Activated T-cell treated with anti-CD3 and anti-CD28 coated beads, Interleukin-2, amount 50 U/mL, for 4 hours (primary cell): ENCODE data around the gene NME7. TPM values are rescaled to one million over a fixed set of nuclear protein-coding genes. Genes with fewer than 3 reads are reported as not detected.
"Not testable (repeated sequence)": the region's sequence is repeated elsewhere in the genome, so short reads cannot be mapped to it uniquely, and the experiment has no call there.

Experiments used
- ATAC-seq, 2 donors: fragments of 200-7000 bp; cut with Tn5 transposase; one replicate each; pipeline ENCODE4 v1.10.0; 2021
- DNase-seq: peaks from one replicate; pipeline ENCODE4 v3.0.0-alpha.2; 2020
- H3K27me3 Mint-ChIP-seq: one replicate; pipeline ENCODE4 v1.8.0; 2021; ENCODE audit warnings: low read depth, mixed read lengths
- H3K36me3 Mint-ChIP-seq: one replicate; pipeline ENCODE4 v1.8.0; 2022; ENCODE audit warnings: mixed read lengths; ENCODE audit not compliant: insufficient read depth
- H3K4me1 Mint-ChIP-seq: one replicate; pipeline ENCODE4 v1.8.0; 2021; ENCODE audit warnings: low read depth, mixed read lengths
- H3K4me3 Mint-ChIP-seq: one replicate; pipeline ENCODE4 v1.8.0; 2021; ENCODE audit warnings: mild to moderate bottlenecking, moderate library complexity, mixed read lengths
- H3K9me3 Mint-ChIP-seq: one replicate; pipeline ENCODE4 v1.8.0; 2021; ENCODE audit warnings: mixed read lengths
- total RNA-seq, 3 donors: library from RNA; stranded (reverse); gene quantifications; one replicate each; pipeline ENCODE4 v1.2.1, GENCODE V29; 2021

NME7 gene
- total RNA-seq, 3 donors from 2014 or later = 9.0 to 18.5 (median 11.7) TPM

DNA sequence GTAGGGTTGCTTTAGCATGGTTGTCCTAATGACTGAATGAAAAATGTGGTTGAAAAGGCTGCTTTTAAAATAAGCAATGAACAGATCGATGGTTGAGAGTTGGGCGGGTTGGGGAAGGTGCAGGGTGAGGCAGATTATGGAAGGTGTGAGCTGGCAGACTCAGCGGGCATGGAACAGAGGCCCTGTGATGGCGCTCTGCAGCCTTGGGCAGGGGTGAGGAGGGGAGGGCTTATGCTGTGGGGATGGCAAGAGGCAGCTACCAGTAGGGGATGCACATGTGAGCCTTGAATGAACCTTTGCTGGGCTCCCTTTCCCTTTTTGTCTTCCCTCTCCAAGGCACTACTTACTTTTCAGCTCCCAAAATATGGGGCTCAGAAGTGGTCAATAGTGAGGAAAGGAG lies 230.2 kb downstream of the NME7 start:
- Mint-ChIP-seq H3K36me3 (peaks cover 9% of the 10 kb centered on the region), H3K27me3 (no peaks in the 10 kb centered on the region), H3K4me1 (peaks cover 11% of the 10 kb centered on the region), H3K9me3 (no peaks in the 10 kb centered on the region), H3K4me3 (no peak overlapping the region)
- DNase-seq = no peak
- ATAC-seq = no peak

- Mint-ChIP-seq H3K36me3 (peaks cover 9% of the 10 kb centered on the region), H3K4me1 (peaks cover 5% of the 10 kb centered on the region), H3K9me3 (no peaks in the 10 kb centered on the region), H3K27me3 (no peaks in the 10 kb centered on the region), H3K4me3 (no peak overlapping the region)
- DNase-seq (no peak), ATAC-seq (no peak)
Measured at GRCh38 chr1:169133801-169134502, 233.6 kb downstream of the NME7 start.

DNA sequence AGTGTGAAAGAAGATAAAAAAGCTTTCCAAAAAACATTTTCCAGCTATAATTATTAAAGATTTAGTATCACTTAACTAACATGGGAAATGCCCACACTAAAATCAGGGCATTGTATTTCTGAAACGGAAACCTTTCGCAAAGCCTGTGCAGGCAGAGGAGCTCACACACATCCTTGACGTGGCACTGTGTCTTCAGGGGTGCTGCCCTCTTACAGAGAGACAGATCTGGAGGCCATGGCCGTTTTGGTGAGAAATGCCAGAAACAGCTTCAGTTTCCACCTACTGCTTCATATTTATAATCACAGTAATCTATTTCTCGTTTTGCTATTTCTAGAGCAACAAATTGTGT lies 234.4 kb downstream of the NME7 start:
- Mint-ChIP-seq H3K4me1 (peaks cover 5% of the 10 kb centered on the region), H3K9me3 (no peaks in the 10 kb centered on the region), H3K27me3 (no peaks in the 10 kb centered on the region), H3K4me3 (no peak overlapping the region), H3K36me3 (peaks cover 9% of the 10 kb centered on the region)
- no peak for DNase-seq
- ATAC-seq = no peak

GRCh38 chr1:169132512-169133227 lies 234.9 kb downstream of the NME7 start:
- DNase-seq (no peak), ATAC-seq (no peak)
- Mint-ChIP-seq H3K27me3 (no peaks in the 10 kb centered on the region), H3K36me3 (peaks cover 9% of the 10 kb centered on the region), H3K4me1 (peaks cover 5% of the 10 kb centered on the region), H3K4me3 (no peak overlapping the region), H3K9me3 (no peaks in the 10 kb centered on the region)

DNA sequence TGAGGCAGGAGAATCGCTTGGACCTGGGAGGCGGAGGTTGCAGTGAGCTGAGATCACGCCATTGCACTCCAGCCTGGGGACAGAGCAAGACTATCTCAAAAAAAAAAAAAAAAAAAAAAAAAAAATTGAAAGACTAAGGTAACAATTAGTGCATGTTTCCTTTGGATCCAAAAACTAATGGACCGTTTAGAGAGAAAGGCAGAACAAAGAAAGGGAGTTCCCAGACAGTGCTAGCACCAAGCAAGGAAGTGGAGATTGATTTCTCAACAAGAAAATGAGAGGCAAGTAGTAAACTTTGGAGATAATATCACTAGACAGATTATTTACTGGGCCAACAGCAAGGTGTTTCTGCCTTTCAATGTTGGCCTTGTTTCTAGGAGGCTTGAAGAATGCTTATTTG lies 236.9 kb downstream of the NME7 start:
- DNase-seq (no peak), ATAC-seq (no peak)
- Mint-ChIP-seq H3K4me1 (peaks cover 5% of the 10 kb centered on the region), H3K4me3 (no peak overlapping the region), H3K27me3 (no peaks in the 10 kb centered on the region), H3K36me3 (peaks cover 12% of the 10 kb centered on the region), H3K9me3 (no peaks in the 10 kb centered on the region)

DNA sequence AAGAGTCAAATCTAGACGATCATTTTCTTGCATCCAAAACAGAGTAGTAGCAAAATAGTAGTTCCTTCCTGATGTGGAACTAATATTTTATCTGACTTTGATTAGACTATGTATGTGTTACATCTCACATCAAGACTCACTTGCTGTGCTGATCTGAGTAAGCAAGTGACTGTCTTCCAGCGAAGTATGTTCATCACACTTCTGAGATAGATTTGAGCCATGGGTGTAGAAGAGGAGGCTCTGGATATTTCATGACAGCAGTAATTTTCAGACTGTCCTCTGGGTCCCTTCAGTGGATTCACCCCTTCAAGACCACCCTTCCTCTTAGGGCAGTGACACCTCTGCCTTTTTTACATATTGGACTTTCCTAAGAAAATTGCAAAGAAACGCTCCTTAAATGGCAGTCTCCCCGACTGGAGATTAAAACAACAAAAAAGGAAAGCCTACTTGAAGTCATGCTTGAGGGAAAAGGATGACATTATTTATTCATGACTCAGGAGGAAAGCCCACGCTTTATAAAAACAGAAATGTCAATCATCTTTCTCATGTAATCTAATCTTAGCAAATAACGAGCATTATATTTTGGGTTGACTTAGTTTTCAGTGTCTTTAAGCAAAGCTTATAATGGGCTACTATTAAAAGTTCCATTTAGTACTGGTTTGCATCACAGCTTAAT lies 238.3 kb downstream of the NME7 start:
- ATAC-seq = peak in 1 of 2 donors; percentile 38
- H3K9me3 Mint-ChIP-seq = no peaks in the 10 kb centered on the region
- H3K4me3 Mint-ChIP-seq = no peak overlapping the region
- peaks cover 15% of the 10 kb centered on the region for H3K36me3 Mint-ChIP-seq
- H3K4me1 Mint-ChIP-seq = peaks cover 5% of the 10 kb centered on the region
- no peaks in the 10 kb centered on the region for H3K27me3 Mint-ChIP-seq
- no peak for DNase-seq

- ATAC-seq (peak; percentile 77 to 90), DNase-seq (no peak)
- peaks cover 5% of the 10 kb centered on the region for H3K4me1 Mint-ChIP-seq
- H3K9me3 Mint-ChIP-seq = no peaks in the 10 kb centered on the region
- H3K36me3 Mint-ChIP-seq = peaks cover 15% of the 10 kb centered on the region
- H3K4me3 Mint-ChIP-seq = no peak overlapping the region
- no peaks in the 10 kb centered on the region for H3K27me3 Mint-ChIP-seq
Measured at GRCh38 chr1:169128562-169128961, 239.0 kb downstream of the NME7 start.

GRCh38 chr1:169127305-169127704 lies 240.3 kb downstream of the NME7 start:
- Mint-ChIP-seq H3K36me3 (peaks cover 11% of the 10 kb centered on the region), H3K9me3 (no peaks in the 10 kb centered on the region), H3K4me1 (peaks cover 4% of the 10 kb centered on the region), H3K4me3 (no peak overlapping the region), H3K27me3 (no peaks in the 10 kb centered on the region)
- DNase-seq = no peak
- ATAC-seq = no peak

- Mint-ChIP-seq H3K27me3 (no peaks in the 10 kb centered on the region), H3K9me3 (no peaks in the 10 kb centered on the region), H3K4me1 (peaks cover 4% of the 10 kb centered on the region), H3K36me3 (peaks cover 8% of the 10 kb centered on the region), H3K4me3 (no peak overlapping the region)
- DNase-seq = no peak
- ATAC-seq = no peak
Measured at GRCh38 chr1:169126335-169126734, 241.3 kb downstream of the NME7 start.

- not testable (repeated sequence) for H3K4me1 Mint-ChIP-seq, ATAC-seq, H3K9me3 Mint-ChIP-seq, H3K27me3 Mint-ChIP-seq, H3K4me3 Mint-ChIP-seq, DNase-seq, H3K36me3 Mint-ChIP-seq
Measured at GRCh38 chr1:169125597-169125996, 242.0 kb downstream of the NME7 start.

GRCh38 chr1:169124459-169124858 lies 243.1 kb downstream of the NME7 start:
- Mint-ChIP-seq H3K36me3 (peaks cover 8% of the 10 kb centered on the region), H3K4me3 (no peak overlapping the region), H3K27me3 (no peaks in the 10 kb centered on the region), H3K9me3 (no peaks in the 10 kb centered on the region), H3K4me1 (peaks cover 4% of the 10 kb centered on the region)
- no peak for ATAC-seq
- no peak for DNase-seq

- DNase-seq (no peak), ATAC-seq (no peak)
- H3K4me3 Mint-ChIP-seq = no peak overlapping the region
- peaks cover 8% of the 10 kb centered on the region for H3K36me3 Mint-ChIP-seq
- H3K4me1 Mint-ChIP-seq = no peaks in the 10 kb centered on the region
- H3K27me3 Mint-ChIP-seq = no peaks in the 10 kb centered on the region
- no peaks in the 10 kb centered on the region for H3K9me3 Mint-ChIP-seq
Measured at GRCh38 chr1:169122976-169123375, 244.6 kb downstream of the NME7 start.

GRCh38 chr1:169121146-169121923 lies 246.3 kb downstream of the NME7 start:
- Mint-ChIP-seq H3K9me3 (no peaks in the 10 kb centered on the region), H3K4me1 (peaks cover 5% of the 10 kb centered on the region), H3K4me3 (no peak overlapping the region), H3K36me3 (peaks cover 5% of the 10 kb centered on the region), H3K27me3 (no peaks in the 10 kb centered on the region)
- ATAC-seq (no peak), DNase-seq (no peak)

DNA sequence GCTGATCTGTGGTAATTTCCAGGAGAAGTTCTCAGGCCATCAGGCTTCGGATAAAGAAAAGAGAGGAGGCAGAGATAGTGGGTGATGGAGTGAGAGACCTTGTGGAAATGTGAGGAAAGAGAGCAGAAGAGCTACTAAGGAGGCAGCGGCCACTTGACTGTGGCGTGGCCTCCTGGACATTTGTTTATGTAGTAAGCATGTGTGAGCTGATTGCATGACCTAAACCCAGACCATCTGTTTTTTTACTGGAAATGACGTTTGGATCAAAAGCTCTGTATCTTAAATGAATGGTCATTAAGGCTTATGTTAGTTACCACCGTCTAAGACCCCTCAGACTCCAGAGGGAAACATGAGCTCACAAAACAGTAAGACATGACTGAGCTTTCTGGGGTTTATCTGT lies 247.5 kb downstream of the NME7 start:
- Mint-ChIP-seq H3K4me3 (no peak overlapping the region), H3K4me1 (peaks cover 8% of the 10 kb centered on the region), H3K27me3 (no peaks in the 10 kb centered on the region), H3K9me3 (no peaks in the 10 kb centered on the region), H3K36me3 (peaks cover 5% of the 10 kb centered on the region)
- ATAC-seq (no peak), DNase-seq (no peak)
